Measurements from ENCODE around the gene CIT.

DNA sequence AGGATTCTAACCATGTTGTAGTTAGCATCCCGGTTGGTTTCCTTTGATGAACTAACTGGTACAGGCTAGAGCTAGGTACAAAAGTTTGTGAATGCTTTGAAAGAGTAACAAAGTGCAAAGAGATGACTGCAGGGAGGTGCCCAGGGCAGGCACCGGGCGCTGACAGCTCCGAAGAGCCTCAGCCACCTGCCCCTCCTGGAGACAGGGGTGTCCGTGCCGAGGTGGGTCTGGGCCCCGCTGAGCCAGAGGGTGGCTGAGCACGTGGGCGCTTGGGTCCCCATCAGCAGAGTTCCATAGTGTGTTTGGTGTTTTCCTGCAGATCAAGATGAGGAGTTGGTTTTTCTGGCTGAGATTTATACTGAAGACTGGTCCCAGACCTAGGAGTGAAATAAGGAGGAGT, 189.2 kb downstream of the CIT start:
- TF ChIP-seq, protein P1, sequence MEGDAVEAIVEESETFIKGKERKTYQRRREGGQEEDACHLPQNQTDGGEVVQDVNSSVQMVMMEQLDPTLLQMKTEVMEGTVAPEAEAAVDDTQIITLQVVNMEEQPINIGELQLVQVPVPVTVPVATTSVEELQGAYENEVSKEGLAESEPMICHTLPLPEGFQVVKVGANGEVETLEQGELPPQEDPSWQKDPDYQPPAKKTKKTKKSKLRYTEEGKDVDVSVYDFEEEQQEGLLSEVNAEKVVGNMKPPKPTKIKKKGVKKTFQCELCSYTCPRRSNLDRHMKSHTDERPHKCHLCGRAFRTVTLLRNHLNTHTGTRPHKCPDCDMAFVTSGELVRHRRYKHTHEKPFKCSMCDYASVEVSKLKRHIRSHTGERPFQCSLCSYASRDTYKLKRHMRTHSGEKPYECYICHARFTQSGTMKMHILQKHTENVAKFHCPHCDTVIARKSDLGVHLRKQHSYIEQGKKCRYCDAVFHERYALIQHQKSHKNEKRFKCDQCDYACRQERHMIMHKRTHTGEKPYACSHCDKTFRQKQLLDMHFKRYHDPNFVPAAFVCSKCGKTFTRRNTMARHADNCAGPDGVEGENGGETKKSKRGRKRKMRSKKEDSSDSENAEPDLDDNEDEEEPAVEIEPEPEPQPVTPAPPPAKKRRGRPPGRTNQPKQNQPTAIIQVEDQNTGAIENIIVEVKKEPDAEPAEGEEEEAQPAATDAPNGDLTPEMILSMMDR (IDR thresholded peaks at IDR 0.05) = no peak
- TF ChIP-seq POLR2AphosphoS5 (IDR thresholded peaks at IDR 0.05; ENCODE audit: insufficient read depth in 1 of 2, low read depth in 1 of 2) = no peak

Measured in vagina (tissue), 2 donors.